ENCODE data around the gene CHKA.

CHKA gene

GRCh38 chr11:68036141-68036716 is 85.0 kb downstream of the CHKA start:
- in situ Hi-C loops (cut with HindIII; ENCODE audit: low sequenced_read_pairs), result no loop called here

- in situ Hi-C loops (cut with HindIII; ENCODE audit: low sequenced_read_pairs), result no loop called here
Observed at GRCh38 chr11:68035266-68035876, 85.8 kb downstream of the CHKA start.

- in situ Hi-C loops (cut with HindIII; ENCODE audit: low sequenced_read_pairs), result no loop called here
Observed at GRCh38 chr11:68033708-68034045, 87.5 kb downstream of the CHKA start.

GRCh38 chr11:68032997-68033707 is 88.0 kb downstream of the CHKA start:
- in situ Hi-C loops (cut with HindIII; ENCODE audit: low sequenced_read_pairs), result no loop called here

- in situ Hi-C loops (cut with HindIII; ENCODE audit: low sequenced_read_pairs), result no loop called here
Observed at GRCh38 chr11:68032003-68032402, 89.2 kb downstream of the CHKA start.

GRCh38 chr11:68031144-68031464 is 90.1 kb downstream of the CHKA start:
- in situ Hi-C loops (cut with HindIII; ENCODE audit: low sequenced_read_pairs), result no loop called here

- in situ Hi-C loops (cut with HindIII; ENCODE audit: low sequenced_read_pairs), result no loop called here
Observed at GRCh38 chr11:68030318-68031143, 90.7 kb downstream of the CHKA start, which contains the start of gene NDUFS8. Gene NDUFS8, plus strand, starts transcription at chr11:68030681. Its CDS starts 1,471 bp downstream, at chr11:68032152.

- in situ Hi-C loops (cut with HindIII; ENCODE audit: low sequenced_read_pairs), result no loop called here
Observed at GRCh38 chr11:68028802-68029545, 92.2 kb downstream of the CHKA start.

GRCh38 chr11:68027667-68028066 is 93.5 kb downstream of the CHKA start:
- in situ Hi-C loops (cut with HindIII; ENCODE audit: low sequenced_read_pairs), result no loop called here

GRCh38 chr11:68026391-68027105 is 94.6 kb downstream of the CHKA start:
- in situ Hi-C loops (cut with HindIII; ENCODE audit: low sequenced_read_pairs), result no loop called here

GRCh38 chr11:68025047-68025446 is 96.1 kb downstream of the CHKA start:
- in situ Hi-C loops (cut with HindIII; ENCODE audit: low sequenced_read_pairs), result no loop called here

GRCh38 chr11:68024508-68024907 is 96.7 kb downstream of the CHKA start:
- in situ Hi-C loops (cut with HindIII; ENCODE audit: low sequenced_read_pairs), result no loop called here

GRCh38 chr11:68022531-68022930 is 98.7 kb downstream of the CHKA start:
- in situ Hi-C loops (cut with HindIII; ENCODE audit: low sequenced_read_pairs), result no loop called here

- in situ Hi-C loops (cut with HindIII; ENCODE audit: low sequenced_read_pairs), result no loop called here
Observed at GRCh38 chr11:68021167-68021787, 99.9 kb downstream of the CHKA start.

- in situ Hi-C loops (cut with HindIII; ENCODE audit: low sequenced_read_pairs), result no loop called here
Observed at GRCh38 chr11:68020575-68020974, 100.6 kb downstream of the CHKA start.

- in situ Hi-C loops (cut with HindIII; ENCODE audit: low sequenced_read_pairs), result no loop called here
Observed at GRCh38 chr11:68019486-68019885, 101.7 kb downstream of the CHKA start.

GRCh38 chr11:68018730-68019190 is 102.4 kb downstream of the CHKA start:
- in situ Hi-C loops (cut with HindIII; ENCODE audit: low sequenced_read_pairs), result no loop called here

GRCh38 chr11:68017980-68018729 is 103.0 kb downstream of the CHKA start:
- in situ Hi-C loops (cut with HindIII; ENCODE audit: low sequenced_read_pairs), result no loop called here

Data from endothelial cell of hepatic sinusoid (primary cell).